Panc1 (cell line): Measurements from ENCODE around the gene GNG7.

ENCODE experiments used
- CTCF ChIP-seq: fragments of 450-650 bp; IDR thresholded peaks from 2 replicates; pipeline ENCODE4 v1.5.1; 2017; ENCODE audit warnings: mild to moderate bottlenecking
- POLR2AphosphoS5 ChIP-seq: IDR thresholded peaks from 2 replicates; pipeline ENCODE4 v1.6.1; 2012; ENCODE audit warnings: mild to moderate bottlenecking, low read depth, low read length, moderate library complexity
- REST ChIP-seq, 2 experiments: IDR thresholded peaks; 2 replicates each; pipeline ENCODE4 v1.6.1; 2011 to 2012; ENCODE audit warnings: low read depth in 2 of 2, control low read depth in 1 of 2, low read length in 1 of 2, mild to moderate bottlenecking in 1 of 2, moderate library complexity in 1 of 2; ENCODE audit not compliant: insufficient read depth in 1 of 2

- no peak for TF ChIP-seq REST (IDR thresholded peaks at IDR 0.05; ENCODE audit: insufficient read depth in 1 of 2, low read depth in 2 of 2, low read length in 1 of 2)
- TF ChIP-seq CTCF = no peak
- TF ChIP-seq POLR2AphosphoS5 = no peak
Measured at GRCh38 chr19:2607712-2608601, 94.5 kb downstream of the GNG7 start.
